Stimulated activated CD4-positive, alpha-beta T cell treated with anti-CD3 and anti-CD28 coated beads, Interleukin-15, amount 100 ng/mL, for 1 hour (primary cell): ENCODE results near the gene IL16.

Experiments used
- DNase-seq, 2 donors: peaks; one replicate each; pipeline ENCODE4 v3.0.0-alpha.2; 2020; ENCODE audit warnings: low read depth in 1 of 2, low spot score in 1 of 2

Gene IL16

DNA sequence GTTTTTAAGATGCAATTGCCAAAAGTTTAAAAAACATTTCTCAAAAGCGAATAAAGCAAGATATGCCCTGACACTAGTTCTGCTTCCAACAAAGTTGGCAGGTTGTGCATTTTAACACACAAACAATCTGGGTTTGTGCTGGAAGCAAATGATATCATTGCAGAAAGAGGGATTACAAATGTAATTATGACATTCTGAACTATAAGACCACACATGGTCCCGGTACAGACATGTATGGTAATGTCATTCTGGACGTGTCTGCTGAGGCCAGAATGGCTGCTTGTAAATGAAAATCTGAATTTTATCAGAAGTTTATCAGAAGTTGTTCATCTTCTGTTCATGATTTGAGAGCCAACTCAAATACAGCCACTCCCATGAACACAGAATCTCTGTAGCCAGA lies 166.6 kb downstream of the IL16 start:
- no peak for DNase-seq
